NAMALWA (cell line): ENCODE measurements around the gene NAA16.

Experiments used
- DNase-seq: peaks from one replicate; pipeline ENCODE4 v3.0.0-alpha.2; 2015; ENCODE audit warnings: low spot score

Gene NAA16

DNA sequence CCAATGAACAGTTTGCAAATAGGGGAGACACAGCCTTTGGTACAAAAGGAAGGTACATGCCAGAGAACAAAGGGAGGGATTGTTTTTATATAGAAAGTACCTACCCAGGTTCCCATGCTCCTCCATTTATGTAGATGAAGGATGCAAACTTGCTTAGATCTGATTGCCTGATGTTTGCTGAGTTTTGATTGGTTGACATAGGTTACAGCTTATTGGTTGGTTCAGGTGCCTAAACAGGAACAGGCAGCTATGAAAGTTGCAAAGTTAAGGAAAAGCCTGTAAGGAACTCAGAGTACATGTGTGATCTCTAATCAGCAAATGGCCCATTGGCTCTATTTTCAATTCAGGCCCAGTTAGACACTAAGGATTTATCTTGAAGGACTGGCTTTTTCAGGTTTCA lies 6.5 kb upstream of the NAA16 start:
- DNase-seq = no peak

DNA sequence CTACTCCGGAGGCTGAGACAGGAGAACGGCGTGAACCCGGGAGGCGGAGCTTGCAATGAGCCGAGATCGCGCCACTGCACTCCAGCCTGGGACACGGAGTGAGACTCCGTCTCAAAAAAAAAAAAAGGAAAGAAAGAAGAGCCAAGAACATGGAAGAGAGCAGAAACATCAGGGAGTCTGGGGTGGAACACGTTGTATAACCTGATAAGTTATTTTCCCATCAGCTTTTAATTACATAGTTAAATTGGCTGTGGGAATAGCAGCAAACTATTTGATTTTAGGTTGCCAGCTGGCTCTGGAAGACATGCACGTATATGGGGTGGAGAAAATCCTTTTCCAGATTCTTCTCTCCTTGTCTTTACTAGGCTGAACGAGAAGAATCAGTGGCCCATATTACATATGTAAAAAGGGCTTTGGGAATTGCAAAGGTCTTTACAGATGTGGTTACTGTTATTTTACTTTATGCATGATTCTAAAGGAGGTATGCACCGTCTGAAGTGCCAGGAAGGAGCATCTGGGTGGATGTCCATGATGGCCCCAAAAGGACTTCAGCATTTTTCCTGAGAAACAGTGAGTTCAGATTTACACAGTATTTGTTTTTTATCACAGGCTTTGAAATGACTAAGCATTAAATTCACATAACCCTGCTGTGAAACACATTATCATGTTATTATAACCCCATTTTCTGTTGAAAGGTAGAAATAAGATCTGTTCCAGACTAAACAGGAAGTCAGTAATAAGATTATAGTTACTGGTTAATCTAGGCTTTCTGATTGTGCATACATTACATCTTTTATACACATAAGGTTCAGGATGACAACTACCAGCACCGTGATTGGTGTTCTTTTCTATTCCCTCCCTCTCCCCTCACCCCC lies 4.6 kb upstream of the NAA16 start:
- DNase-seq = no peak

DNA sequence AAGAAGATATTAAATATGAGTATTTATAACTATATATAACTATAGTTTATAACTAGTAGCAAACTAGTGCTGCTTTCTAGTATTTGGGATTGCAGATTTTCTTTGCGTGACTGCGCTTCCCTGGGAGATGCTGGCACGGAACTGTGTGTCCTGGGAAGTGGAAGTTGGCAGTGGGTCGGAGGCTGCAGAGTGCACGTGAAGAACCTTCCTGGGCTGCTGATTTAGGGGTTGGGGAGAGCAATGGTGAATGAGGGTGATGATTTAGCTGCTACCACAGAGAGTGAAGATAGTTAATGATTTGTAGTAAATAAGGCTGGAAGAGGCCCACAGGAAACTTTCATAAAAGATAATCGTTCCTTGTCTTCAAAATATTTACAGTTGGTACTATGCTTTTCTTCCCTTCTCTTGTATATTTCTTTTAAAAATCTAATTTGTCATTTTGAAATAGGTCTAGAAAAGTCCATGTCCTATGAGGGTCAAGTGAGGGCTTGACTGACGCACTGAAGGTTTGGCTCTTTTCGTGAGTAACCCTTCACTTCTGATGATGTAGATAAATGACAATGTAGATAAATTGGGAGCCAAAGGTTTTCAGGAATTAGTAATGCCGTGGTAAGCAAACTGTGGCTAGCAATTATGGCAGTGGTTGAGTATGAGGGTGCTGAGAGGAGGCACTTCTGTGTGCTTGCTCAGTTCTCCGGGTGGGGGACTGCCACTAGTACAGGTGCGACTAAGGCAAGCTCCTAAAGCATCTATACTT lies 3.0 kb upstream of the NAA16 start:
- DNase-seq = no peak

DNA sequence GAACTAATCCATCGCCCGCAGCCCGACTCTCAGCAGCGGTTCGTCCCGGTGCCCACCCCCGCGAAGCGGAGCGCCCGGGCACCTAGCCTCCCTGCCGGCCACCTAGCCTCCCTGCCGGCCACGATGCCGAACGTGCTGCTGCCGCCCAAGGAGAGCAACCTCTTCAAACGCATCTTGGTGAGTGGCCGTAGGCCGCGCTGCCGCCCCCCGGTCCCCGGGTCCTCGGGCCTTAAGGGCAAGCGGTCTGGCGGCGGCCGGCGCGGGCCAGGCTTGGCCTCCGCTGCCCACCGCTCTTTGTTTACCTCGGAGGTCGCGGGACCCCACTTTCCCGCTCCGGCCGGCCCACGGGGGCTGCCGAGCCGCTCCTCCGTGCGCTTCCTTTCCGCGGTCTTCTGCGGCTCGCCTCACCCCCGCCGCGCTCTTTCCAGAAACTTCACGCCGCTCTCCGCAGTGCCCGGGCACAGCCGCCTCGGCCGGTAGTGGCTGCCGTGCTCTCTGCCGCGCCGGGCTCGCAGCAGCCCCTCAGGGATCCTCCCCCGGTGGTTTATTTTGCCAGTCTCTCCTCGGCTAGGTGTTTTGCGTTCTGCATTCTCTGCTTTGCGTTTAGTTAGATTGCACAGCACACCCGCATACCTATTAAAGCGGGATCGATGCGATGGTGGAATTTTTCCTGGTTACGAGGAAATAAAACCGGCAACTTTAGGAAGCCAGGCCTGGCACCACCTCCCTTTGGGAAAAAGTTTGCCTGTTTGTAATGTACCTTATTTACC lies 524 bp downstream of the NAA16 start:
- DNase-seq = peak; percentile 69

DNA sequence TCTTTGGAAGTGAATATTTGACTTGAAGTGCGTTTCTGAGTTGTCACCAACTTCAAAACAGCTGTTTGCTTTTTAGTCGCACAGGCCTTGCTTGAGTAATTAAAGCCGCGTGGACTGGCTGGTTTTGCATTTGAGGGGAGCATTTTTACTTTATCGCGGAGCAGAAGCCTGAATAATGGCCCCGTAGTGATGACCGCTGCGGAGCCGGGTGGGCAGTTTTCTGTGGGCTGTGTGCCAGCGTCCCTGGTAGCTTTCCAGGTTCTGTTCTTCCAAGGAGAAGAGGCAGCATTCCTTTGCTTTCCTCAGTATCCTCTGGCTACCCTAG lies 1.1 kb downstream of the NAA16 start:
- peak; percentile 74 for DNase-seq

DNA sequence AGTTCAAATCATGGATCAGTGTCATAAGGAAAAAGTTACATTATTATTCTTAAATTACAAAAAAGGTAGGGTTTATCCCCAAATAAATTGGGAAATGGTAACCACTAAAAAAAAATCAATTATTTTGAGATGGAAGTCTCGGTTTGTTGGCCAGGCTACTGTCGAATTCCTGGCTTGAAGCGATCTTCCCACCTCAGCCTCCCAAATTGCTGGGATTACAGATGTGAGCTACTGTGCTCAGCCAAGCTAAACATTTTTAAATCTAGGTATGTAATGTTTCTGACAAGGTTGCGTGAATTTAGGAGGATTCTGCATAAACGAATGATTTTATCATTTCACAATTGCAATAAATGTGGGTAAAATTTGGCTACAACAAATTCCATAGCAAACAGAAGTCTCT lies 2.0 kb downstream of the NAA16 start:
- no peak for DNase-seq

DNA sequence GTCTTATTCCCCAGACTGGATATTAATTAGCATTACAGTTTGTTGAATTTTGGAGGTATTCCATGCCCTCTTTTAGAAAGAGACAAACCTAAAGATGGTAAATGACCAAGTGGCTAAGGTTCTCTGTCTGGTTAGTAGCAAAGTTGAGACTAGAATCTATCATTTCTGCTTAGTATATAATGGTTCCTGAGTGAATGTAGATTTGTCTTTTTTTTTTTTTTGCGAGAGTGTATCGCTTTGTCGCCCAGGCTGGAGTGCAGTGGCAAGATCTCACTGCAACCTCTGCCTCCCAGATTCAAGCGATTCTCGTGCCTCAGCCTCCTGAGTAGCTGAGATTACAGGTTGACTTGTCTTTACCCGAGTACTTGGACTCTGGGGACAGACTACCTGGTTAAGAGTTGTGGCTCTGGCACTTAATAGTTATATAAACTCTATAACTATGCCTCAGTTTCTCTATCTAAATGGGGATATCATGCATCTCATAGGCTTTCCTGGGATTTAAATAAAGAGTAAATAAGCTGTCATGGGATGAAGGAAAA lies 2.7 kb downstream of the NAA16 start:
- peak; percentile 23 for DNase-seq

GRCh38 chr13:41315443-41316047 lies 4.5 kb downstream of the NAA16 start:
- peak; percentile 28 for DNase-seq

DNA sequence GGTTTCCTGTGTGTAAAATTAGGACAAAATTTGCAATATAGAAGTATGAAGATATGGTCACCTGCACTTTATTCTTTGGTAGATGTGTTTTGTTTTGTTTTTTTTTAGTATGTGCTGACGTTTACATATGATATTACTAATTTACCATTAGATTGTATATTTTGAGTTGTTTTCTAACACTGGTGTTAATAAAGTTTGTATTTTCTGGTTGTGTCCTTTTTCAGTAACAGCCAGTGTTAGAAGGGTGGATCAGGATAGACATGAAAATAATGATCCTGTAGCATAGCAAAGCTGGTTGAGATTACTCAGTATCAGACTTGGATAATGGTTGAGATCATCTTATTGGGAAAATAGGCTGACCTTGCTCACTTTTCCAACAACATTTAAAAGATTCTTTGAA lies 6.2 kb downstream of the NAA16 start:
- DNase-seq = no peak

DNA sequence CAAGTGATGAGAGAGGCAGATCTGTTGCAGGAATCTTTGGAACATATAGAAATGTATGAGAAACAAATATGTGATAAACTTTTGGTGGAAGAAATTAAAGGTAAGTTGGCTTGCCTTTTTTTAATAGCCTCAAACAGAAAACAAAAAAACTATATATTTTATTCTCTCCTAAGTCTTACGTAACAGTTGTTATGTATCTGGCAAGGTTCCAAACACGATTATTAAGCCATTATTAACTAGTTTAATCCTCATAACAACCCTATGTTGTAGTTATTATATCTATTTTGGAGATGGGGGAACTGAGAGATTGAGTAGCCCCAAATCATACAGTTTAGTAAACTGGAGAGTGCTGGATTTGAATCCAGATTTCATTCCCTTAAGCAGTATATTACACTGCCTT lies 14.7 kb downstream of the NAA16 start:
- no peak for DNase-seq

DNA sequence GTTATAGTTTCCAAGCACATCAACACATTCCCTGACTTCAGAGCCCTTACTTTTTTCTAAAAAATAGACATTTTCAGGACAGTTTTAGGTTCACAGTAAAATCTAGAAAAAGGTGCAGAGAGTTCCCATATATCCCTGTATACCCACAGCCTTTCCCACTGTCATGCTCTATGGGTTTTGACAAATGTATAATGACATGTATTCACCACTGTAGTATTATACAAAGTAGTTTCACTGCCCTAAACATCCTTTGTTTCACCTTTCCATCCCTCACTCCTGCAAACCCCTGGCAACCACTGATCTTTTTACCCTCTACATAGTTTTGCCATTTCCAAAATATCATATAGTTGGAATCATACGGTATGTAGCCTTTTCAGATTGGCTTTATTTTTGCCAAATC lies 15.6 kb downstream of the NAA16 start:
- no peak for DNase-seq

- no peak for DNase-seq
These were observed 17.1 kb downstream of the NAA16 start for GRCh38 chr13:41327994-41328790.

GRCh38 chr13:41332829-41333228 lies 21.8 kb downstream of the NAA16 start:
- no peak for DNase-seq

- no peak for DNase-seq
These were observed 23.7 kb downstream of the NAA16 start for GRCh38 chr13:41334810-41335209.

GRCh38 chr13:41344358-41344757 lies 33.3 kb downstream of the NAA16 start:
- DNase-seq = no peak

DNA sequence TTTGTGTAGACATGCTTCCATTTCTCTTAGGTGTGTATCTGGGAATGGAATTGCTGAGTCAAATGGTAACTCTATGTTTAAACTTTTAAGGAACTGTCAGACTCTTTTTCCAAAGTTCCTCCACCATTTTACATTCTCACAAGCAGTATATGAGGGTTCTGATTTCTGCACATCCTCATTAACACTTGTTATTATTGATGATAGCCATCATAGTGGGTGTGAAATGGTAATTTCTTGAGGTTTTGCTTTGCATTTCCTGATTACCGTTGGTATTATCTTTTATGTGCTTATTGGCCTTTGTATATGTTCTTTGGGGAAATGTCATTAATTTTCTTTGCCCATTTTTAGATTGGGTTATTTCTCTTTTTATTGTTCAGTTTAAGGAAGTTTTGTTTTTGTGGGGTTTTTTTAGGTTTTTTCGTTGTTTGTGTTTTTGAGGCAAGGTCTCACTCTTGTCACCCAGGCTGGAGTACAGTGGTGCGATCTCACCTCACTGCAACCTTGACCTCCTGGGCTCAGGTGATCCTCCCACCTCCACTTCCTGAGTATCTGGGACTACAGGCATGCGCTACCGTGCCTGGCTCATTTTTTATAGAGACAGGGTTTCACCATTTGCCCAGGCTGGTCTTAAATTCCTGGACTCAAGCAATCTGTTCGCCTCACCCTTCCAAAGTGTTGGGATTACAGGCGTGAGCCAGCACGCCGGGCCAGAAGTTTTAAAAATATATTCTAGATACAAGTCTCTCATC lies 34.3 kb downstream of the NAA16 start:
- DNase-seq = no peak

DNA sequence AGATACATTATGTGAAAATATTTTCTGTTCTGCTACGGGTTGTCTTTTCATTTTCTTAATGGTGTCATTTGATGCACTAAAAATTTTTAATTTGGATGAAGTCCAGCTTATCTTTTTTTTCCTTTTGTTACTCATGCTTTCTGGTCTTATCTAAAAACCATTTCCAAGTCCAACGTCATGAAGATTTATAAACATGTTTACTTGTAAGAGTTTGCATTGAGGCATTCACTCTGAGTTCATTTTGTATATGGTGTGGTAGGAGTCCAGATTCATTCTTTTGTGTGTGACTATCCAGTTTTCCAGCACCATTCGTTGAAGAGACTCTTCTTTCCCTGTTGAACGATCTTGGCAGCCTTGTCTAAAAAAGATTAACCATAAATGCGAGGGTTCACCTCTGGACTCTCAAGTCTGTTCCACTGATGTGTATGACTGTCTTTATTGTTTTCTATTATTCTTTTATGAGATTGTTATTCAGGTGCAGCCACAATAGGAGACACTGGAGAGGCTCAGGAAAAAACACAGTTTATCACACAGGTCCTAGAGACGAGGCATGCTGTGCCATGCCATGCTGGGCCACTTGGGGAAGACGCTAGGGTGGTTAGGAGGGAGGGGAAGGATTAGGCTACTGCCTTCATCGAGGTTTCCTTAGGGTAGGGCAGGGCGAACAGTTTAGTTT lies 35.0 kb downstream of the NAA16 start:
- DNase-seq = no peak

DNA sequence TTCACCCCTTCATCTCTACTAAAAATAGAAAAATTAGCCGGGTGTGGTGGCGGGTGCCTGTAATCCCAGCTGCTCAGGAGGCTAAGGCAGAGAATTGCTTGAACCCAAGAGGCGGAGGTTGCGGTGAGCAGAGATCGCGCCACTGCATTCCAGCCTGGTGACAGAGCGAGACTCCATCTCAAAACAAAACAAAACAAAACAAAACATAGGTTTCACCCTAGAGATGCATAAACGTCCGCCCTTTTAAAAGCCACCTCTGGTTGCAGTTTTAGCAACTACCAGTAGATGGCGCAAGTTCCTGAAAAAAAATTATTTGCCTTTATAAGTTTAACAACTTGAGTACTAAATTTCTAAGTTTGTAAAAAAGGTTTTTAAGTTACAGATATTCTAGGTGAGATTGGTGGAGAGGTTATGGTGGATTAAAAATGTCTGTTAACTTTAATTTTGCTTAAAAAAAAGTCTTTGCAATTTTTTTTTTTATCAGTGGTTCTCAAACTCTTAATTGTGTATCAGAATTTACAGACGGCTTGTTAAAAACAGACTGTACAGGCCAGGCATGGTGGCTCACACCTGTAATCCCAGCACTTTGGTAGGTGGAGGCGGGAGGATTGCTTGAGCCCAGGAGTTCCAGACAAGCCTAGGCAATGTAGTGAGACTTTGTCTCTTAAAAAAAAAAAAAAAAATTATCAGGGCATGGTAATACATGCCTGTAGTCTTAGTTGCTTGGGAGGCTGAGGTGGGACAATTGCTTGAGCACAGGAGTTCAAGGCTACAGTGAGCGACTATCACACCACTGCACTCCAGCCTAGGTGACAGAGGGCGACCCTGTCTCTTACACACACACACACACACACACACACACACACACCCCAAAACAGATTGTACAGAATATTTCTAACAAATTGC lies 42.1 kb downstream of the NAA16 start:
- DNase-seq = peak; percentile 80

GRCh38 chr13:41354416-41354815 lies 43.3 kb downstream of the NAA16 start:
- DNase-seq = no peak
